Measurements from ENCODE around the gene LRRC8E.
"Not testable (repeated sequence)": the region's sequence is repeated elsewhere in the genome, so short reads cannot be mapped to it uniquely, and the experiment has no call there.

LRRC8E gene

DNA sequence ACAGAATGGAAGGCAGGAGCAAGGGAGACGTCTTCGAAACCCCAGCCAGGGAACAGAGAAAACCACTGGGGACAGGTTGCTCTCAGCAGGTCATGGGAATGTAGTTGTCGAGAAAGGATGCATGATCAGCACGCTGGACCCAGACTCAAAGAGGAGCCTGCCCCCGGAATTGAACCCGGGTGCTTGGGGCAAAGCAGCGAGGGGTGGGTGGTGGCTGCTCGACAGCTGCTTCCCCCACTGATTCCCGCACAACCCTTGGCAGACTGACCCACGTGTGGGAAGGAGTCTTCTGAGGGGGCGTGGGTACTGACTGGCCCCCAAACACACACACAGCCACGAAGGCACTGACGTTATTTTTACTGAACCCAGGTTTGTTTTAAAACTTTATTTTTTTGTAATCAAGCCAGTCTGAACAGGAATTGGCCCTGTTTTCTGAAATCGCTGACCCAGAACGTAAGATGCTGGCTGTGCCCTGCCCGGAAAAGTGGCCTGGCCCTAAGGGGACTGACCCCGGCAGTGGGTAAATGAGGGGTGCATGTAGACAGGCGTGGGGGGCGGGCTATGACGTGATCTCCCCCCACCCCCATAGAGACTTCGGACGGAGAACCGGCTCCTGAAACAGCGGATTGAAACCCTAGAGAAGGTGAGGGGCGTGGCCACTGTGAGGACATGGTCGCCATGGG, 32.7 kb upstream of the LRRC8E start:
- DNase-seq = no peak

GRCh38 chr19:7856109-7856591, 32.2 kb upstream of the LRRC8E start:
- no peak for DNase-seq

GRCh38 chr19:7856679-7857663, 31.3 kb upstream of the LRRC8E start:
- DNase-seq = no peak

DNA sequence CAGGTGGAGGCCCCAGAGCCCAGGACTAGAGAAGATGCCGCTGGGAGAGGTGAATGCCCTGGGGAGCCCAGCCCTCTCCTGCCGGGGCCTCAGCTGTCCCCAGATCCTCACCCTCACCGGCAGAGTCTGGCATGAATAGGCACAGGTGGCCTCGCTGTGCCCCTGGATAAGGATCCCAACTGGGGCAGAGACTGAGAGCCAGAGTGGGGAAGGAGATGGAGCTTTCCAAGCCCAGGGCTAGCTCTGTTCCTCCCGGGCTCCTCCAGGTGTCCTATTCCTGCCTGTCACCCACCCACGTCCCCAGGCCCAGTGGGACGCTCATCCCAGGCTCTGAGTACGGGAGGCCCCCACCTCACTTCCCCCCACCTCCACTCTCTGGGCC, 30.6 kb upstream of the LRRC8E start:
- DNase-seq = no peak

DNA sequence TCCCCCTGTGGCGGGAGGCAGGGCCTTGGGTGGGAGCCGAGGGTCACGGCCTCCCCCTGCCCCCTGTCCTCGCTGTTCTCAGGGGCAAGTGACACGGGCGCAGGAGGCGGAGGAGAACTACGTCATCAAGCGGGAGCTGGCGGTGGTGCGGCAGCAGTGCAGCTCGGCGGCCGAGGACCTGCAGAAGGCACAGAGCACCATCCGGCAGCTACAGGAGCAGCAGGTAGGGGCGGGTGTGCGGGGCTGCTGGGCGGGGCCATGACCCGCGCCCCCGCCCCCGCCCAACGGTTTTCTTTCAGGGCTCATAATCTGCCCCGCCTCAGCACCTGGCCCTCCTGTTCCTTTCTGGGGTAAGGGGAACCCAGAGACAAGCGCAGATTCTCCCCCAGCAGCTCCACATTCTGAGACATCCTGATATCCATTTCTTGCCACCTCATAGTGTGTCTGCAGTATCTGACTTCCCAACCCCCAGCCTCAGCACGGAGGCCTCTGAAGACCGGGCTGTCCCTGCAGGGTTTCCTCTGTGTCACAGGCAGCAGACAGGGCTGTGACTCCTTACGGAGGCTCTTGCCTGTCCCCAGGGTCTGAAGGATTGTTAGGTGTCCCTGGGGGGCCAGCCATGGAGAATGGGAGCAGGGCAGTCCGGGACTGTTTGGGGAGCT, 30.1 kb upstream of the LRRC8E start:
- no peak for DNase-seq

DNA sequence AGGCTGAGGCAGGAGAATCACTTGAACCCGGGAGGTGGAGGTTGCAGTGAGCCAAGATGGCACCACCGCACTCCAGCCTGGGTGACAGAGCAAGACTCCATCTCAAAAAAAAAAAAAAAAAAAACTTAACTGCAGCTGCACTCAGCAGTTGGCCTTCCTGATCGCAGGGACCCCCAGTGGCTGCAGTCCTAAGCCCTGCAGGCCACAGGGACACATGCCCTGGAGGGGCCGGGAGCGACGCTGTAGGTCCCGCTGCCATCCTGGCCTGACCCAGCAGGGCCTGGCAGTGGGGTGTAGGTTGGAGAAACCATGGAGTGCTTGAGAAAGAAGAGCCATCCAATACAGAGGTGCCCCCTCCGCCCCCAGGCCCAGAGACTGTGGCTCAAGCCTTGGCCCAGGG, 29.2 kb upstream of the LRRC8E start:
- not testable (repeated sequence) for DNase-seq

DNA sequence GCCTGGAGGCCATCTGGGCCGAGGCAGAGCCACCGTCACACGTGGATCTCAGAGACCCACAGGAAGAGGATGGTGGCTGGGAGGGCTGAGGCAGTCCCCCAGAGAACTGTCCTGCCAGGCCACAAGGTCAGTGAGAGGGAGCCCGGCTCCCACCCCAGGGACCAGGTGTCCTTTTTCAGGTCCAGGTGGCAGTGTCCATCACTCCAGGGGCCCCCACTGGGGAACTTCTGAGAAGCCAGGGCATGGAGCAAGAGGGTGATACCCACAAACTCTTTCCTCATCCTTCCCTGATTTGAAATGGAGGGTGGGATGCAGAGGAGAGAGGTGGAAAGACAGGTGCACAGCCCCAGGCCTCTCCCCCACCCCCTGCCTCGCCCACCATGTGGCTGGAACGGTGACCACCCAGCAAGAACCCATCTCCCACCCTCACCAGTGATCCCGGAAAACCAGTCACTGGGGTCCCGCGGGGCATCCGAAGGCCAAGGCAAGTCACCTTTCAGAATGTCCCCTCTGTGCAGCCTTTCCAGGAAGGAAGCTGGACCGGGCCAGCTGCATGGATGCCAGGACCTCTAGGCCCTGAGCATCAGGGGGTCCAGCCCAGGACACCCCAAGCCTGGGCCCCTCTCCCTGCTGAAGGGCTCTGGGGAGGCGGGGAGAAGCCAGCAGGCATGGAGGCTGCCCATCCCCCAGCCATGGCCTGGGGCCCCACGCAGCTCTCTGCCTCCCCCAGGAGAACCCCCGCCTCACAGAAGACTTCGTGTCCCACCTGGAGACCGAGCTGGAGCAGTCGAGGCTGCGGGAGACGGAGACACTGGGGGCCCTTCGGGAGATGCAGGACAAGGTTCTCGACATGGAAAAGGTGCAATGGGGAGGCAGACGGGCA, 28.2 kb upstream of the LRRC8E start:
- no peak for DNase-seq

DNA sequence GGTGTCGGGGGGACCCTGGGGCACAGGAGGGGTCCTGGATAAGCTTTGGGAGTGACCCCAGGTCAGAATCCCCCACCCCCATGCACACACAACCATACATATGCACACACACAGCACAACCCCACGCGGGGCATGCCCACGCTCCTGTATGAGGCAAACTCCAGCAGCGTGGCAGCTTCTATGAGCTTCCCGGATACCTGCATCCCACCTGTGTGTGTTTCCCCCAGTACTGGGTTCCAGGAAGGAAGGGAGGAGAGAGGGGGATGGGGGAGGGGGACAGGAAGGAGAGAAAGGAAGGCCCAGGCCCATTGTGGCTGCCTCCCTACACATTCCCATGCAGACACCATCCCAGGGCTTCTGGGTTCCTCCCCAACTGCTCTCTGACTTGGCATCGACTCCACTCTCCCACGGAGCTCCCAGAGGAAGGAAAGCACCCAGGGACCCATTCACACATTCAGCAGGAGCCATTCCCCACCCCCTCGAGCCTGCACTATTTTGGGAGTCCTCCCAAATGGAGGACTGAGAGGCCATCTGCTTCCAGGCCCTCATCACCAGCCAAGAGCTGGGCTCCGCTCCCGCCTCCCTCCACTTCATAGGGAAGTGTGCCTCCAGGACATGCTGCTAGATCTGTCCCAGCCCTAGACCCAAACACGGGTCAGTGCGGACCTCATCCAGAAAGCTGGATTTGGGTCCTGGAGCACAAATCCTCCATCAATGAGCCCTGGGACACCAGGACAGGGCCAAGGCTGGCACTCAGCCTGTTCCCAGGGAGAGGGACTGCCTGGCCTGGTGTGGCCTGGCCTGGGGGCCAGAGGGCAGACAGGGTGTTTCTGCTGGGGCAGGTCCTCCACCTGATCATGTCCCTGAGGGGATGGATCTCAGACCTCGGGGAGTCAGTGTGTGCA, 27.3 kb upstream of the LRRC8E start:
- DNase-seq = no peak

DNA sequence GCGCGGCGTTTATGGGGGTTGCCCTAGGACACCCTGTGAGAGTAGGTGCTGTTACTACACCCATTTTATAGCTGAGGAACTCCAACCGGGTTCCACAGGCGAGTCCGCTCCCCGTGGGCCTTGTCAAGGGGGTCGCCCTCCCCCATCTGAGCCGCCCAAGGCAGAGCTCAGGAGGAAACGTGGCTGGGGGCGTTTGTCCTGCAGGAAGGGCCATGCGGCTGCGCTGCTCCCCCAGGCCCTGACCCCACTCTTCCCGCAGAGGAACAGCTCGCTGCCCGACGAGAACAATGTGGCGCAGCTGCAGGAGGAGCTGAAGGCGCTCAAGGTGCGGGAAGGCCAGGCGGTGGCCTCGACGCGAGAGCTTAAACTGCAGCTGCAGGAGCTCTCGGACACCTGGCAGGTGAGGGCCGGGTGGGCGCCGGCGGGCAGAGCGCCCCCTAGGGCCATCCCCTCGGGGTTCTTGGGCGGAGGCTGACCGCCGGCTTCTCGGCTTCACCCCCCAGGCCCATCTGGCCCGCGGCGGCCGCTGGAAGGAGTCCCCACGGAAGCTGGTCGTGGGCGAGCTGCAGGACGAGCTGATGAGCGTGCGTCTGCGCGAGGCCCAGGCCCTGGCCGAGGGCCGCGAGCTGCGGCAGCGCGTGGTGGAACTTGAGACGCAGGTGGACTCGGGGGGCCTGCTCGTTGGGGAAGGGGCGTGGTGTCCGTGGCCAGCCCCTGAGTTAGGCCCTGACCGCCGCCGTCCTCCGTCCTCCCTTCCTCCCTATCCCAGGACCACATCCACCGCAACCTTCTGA, 26.5 kb upstream of the LRRC8E start:
- DNase-seq = peak; percentile 61

DNA sequence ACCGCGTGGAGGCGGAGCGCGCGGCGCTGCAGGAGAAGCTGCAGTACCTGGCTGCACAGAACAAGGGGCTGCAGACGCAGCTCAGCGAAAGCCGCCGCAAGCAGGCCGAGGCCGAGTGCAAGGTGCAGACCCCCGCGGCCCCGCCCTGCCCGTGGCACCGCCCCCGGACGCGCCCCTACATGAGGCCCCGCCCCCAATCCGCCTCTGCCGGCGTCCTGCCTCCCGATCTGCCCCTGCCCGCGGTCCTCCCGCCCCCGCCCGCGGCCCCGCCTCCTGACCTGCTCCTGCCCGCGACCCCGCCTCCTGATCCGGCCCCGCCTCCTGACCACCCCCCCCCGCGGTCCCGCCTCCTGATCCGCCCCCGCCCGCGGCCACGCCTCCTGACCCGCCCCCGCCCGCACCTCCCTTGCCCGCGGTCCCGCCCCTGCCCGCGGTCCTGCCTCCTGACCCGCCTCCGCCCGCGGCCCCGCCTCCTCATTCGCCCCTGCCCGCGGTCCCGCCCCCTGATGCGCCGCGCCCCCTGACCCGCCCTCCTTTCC, 25.8 kb upstream of the LRRC8E start:
- peak; percentile 84 for DNase-seq

- no peak for DNase-seq
Measured at GRCh38 chr19:7863157-7863970, 24.9 kb upstream of the LRRC8E start.

DNA sequence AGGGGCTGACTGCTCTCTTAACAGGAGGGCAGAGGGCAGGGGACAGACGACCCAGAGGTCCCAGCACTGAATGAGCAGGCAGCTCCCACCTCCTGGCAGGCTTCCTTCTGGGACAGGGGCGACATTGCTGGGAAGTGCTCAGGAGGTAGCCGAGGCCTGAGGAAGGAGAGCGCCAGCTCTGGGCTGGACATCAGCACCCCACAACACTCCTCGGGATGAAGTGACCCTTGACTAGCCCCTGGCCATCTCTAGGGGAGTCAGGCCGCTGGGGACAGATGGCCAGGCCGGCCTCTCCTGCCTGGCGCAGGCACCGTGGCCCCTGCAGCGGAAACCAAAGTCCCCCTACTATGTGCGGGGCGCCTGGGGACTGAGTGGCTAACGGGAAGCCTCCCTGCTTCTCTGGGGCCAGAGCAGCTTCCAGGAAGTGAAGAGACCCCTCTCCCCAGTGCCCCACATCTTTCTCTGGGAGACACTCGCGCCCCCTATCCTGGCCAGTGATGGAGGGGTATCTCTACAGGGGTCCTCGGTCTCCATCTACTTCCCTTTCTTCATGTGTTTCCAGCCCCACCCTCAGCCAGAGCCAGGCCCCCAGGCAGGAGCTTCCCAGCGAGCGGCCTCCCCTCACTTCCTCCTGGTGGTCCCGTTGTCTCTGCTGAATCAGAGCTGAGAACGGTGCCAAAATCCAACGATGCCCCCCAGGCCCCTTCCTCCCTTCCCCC, 24.2 kb upstream of the LRRC8E start:
- no peak for DNase-seq

DNA sequence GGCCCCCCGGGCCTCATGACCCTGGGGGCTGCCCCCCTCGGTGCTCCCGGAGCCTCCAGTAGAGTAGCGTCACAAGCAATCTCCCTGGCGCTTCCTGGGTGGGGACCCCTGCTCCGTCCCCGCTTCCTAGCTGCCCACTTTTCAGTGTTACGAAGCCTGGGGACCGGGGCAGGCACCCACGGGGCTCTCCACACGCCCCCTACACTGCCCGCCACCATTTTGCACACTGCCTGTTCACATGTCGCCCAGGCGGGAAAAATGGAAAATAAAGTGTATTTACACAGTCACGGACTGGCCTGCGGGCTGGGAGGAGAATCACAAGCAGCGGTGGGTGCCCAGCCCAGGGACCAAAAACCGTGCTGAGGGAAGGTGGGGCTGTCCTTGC, 23.6 kb upstream of the LRRC8E start:
- no peak for DNase-seq

DNA sequence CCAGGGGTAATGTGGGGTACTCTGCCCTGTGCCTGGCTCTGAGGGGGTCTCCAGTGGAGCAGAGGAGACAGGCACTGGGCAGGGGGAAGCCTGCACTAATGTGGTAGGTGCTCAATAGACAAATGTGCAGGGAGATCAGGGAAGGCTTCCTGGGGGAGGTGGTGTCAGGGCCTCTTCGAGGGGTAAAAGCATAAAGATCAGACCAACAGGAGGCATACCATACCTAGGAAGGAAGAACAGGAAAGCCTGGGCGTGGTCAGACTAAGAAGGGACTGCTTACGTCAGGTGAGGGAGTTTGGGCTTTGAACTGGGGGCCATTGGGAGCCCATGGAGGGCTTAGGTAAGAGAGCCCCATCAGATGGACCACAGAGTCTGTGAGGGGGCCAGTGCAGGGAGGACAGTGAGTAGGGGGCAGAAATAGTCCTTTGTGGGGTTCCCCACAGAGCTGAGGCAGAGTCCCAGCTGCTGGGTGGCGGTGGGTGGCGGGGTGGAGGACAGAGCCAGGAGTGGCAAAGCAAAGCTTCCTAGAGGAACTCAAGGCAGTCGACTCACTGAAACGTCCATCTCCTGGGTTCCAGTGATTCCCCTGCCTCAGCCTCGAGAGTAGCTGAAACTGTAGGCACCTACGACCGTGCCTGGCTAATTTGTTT, 22.9 kb upstream of the LRRC8E start:
- DNase-seq = no peak

GRCh38 chr19:7866399-7867091, 21.8 kb upstream of the LRRC8E start:
- DNase-seq = no peak

GRCh38 chr19:7867092-7867844, 21.0 kb upstream of the LRRC8E start:
- no peak for DNase-seq

GRCh38 chr19:7868326-7868670, 20.0 kb upstream of the LRRC8E start:
- no peak for DNase-seq

All from activated CD8-positive, alpha-beta memory T cell treated with anti-CD3 and anti-CD28 coated beads for 24 hours (primary cell).